ENCODE data around the gene TNS4.

DNA sequence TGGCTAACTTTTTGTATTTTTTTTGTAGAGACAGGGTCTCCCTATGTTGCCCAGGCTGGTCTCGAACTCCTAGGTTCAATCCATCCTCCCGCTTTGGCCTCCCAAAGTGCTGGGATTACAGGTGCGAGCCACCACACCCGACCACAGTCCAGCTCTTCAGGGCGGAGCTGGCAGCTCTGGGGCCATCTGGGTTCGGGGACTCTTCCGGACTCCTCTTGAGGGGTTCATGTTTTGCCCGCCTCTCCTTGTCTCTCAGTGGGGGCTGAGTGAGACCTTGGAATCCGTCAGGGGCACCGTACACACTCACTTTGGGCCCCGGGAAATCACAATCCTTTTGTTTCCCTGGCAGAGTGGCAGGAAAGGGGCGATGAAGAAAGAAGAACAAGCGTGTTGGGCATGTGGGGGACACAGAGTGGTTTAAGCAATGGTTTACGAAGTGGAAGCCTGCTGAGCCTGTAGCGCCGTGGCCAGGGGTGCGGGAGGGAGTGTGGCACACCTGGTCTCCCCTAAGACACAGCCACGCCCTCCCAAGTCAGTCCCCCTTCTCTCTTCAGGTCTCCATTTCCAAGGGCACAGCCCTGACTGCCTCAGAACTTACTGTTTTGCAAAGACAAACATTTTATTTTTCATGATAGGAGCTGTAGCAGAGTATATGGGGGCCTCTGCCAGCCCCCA lies 26.1 kb downstream of the TNS4 start:
- no peak for TF ChIP-seq POLR2A (IDR thresholded peaks at IDR 0.05)
- TF ChIP-seq, protein P1, sequence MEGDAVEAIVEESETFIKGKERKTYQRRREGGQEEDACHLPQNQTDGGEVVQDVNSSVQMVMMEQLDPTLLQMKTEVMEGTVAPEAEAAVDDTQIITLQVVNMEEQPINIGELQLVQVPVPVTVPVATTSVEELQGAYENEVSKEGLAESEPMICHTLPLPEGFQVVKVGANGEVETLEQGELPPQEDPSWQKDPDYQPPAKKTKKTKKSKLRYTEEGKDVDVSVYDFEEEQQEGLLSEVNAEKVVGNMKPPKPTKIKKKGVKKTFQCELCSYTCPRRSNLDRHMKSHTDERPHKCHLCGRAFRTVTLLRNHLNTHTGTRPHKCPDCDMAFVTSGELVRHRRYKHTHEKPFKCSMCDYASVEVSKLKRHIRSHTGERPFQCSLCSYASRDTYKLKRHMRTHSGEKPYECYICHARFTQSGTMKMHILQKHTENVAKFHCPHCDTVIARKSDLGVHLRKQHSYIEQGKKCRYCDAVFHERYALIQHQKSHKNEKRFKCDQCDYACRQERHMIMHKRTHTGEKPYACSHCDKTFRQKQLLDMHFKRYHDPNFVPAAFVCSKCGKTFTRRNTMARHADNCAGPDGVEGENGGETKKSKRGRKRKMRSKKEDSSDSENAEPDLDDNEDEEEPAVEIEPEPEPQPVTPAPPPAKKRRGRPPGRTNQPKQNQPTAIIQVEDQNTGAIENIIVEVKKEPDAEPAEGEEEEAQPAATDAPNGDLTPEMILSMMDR (IDR thresholded peaks at IDR 0.05) = no peak
